Frontal cortex (tissue), 4 donors: ENCODE data around the gene GAA. TPM values are rescaled to one million over a fixed set of nuclear protein-coding genes. Genes with fewer than 3 reads are reported as not detected.

Experiments
- DNase-seq, 2 donors: peaks; one replicate each; pipeline ENCODE4 v3.0.0; 2012; ENCODE audit warnings: low spot score in 2 of 2
- FAIRE-seq: peaks from 2 replicates; lab custom pipeline; 2012; peaks lifted over from hg19 to GRCh38; lab: Jason Lieb, UNC
- total RNA-seq: library from RNA; depleted of rRNA; stranded (reverse); fragments of >200 nt; gene quantifications from one replicate; pipeline ENCODE4 v1.2.3, GENCODE V29; 2014
- donor health status: control.
- donor health status: control.
- donor health status: control.

Gene GAA
- total RNA-seq, 1 donor from 2014 or later, result 12.2 TPM

DNA sequence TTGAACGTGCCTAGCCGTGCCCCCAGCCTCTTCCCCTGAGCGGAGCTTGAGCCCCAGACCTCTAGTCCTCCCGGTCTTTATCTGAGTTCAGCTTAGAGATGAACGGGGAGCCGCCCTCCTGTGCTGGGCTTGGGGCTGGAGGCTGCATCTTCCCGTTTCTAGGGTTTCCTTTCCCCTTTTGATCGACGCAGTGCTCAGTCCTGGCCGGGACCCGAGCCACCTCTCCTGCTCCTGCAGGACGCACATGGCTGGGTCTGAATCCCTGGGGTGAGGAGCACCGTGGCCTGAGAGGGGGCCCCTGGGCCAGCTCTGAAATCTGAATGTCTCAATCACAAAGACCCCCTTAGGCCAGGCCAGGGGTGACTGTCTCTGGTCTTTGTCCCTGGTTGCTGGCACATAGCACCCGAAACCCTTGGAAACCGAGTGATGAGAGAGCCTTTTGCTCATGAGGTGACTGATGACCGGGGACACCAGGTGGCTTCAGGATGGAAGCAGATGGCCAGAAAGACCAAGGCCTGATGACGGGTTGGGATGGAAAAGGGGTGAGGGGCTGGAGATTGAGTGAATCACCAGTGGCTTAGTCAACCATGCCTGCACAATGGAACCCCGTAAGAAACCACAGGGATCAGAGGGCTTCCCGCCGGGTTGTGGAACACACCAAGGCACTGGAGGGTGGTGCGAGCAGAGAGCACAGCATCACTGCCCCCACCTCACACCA is 724 bp downstream of the GAA start:
- DNase-seq (peak in 1 of 2 donors; percentile 49), FAIRE-seq (no peak)

- no peak for DNase-seq
- no peak for FAIRE-seq
Measured at GRCh38 chr17:80102664-80103448, 1.5 kb downstream of the GAA start.

- FAIRE-seq, result no peak
Measured at GRCh38 chr17:80103449-80104085, 2.2 kb downstream of the GAA start.

GRCh38 chr17:80104321-80104955 is 3.1 kb downstream of the GAA start:
- no peak for DNase-seq
- FAIRE-seq, result no peak

More at GRCh38 chr17:80103449-80104085, 2.2 kb downstream of the GAA start:
- no peak for DNase-seq

GRCh38 chr17:80104956-80105375 is 3.6 kb downstream of the GAA start:
- no peak for FAIRE-seq
- DNase-seq, result no peak

GRCh38 chr17:80105762-80106161 is 4.4 kb downstream of the GAA start:
- FAIRE-seq (no peak), DNase-seq (peak in 1 of 2 donors; percentile 80)

- no peak for DNase-seq
- FAIRE-seq, result no peak
Measured at GRCh38 chr17:80106176-80106575, 4.8 kb downstream of the GAA start.

GRCh38 chr17:80106751-80107150 is 5.4 kb downstream of the GAA start:
- no peak for FAIRE-seq
- DNase-seq, result no peak

DNA sequence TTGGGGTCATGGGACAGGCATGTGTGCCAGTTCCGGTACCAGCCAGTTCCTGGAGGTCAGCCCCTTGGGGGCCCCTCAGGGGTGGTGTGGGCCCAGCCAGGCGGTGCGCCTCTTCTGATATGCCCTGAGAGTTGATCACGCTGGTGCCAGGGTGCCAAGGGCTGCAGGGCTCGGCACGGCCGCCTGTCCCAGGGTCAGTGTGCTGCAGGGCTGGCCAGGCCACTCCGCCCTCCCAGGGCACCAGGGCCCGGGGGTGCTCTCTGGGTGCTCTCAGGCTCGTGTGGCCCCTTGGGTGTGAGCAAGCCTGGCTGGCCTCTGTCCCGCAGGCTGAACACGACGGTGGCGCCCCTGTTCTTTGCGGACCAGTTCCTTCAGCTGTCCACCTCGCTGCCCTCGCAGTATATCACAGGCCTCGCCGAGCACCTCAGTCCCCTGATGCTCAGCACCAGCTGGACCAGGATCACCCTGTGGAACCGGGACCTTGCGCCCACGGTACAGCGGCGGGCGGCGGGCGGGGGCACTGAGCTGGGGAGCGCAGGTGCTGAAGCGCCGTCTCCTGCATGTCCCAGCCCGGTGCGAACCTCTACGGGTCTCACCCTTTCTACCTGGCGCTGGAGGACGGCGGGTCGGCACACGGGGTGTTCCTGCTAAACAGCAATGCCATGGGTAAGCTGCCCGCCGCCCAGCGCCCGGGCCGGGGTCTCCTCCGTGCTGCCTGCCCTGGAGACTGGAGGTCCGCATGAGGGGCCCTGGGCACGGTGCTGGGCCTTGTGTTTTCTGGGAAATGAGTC is 6.0 kb downstream of the GAA start:
- no peak for FAIRE-seq
- no peak for DNase-seq

DNA sequence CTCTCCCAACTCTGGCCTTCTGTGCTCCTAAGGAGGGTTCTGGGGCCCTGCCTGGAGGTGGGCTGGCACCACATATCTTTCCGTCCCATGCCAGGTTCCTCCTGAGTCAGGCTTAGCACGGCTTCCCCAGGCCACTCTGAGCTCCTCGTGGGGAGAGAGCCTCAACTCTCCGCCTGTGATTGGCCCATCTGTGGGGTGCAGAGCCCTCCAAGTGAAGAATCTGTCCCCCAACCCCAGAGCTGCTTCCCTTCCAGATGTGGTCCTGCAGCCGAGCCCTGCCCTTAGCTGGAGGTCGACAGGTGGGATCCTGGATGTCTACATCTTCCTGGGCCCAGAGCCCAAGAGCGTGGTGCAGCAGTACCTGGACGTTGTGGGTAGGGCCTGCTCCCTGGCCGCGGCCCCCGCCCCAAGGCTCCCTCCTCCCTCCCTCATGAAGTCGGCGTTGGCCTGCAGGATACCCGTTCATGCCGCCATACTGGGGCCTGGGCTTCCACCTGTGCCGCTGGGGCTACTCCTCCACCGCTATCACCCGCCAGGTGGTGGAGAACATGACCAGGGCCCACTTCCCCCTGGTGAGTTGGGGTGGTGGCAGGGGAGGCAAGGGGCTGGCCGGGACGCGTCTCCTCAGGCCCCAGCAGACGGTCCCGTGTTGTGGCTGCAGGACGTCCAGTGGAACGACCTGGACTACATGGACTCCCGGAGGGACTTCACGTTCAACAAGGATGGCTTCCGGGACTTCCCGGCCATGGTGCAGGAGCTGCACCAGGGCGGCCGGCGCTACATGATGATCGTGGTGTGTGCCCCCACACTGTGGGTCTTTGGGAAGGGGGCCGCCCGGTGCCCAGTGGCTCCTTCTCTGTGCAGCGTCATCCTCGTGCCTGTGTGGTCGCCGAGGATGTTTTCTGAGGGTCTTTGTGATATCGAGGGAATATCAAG is 6.9 kb downstream of the GAA start:
- DNase-seq (no peak), FAIRE-seq (no peak)

- no peak for DNase-seq
- no peak for FAIRE-seq
Measured at GRCh38 chr17:80109066-80109660, 7.8 kb downstream of the GAA start.

DNA sequence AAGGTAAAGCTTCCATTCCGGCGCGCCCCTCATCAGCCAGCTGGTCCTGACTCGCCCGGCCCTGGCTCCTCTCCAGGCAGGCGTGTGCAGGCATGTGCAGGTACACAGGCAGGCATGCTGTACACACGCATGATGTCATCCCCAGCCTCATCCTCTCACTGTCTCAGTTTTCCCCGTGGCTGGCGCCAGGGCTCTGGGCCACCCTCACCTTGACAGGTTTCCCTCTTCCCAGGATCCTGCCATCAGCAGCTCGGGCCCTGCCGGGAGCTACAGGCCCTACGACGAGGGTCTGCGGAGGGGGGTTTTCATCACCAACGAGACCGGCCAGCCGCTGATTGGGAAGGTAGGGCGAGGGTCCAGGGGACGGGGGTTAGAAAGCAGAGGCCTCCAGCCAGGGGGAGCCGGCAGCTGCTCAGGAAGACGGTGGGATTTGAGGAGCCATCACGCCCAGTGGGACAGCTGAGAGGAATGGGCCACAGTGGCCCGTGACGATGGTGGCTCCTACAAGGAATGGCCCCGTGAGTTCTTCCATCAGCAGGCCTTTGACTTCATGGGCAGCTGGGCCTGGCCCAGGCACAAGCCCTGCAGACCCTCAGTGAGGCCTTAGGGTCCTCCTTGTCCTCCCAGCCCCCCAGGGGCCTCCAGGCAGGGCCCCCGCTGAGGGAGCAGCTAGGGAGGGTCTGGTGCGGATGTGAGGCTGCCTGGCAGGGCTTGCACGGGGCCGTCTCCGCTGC is 8.5 kb downstream of the GAA start:
- FAIRE-seq (no peak), DNase-seq (no peak)

- no peak for FAIRE-seq
- DNase-seq, result no peak
Measured at GRCh38 chr17:80110447-80110812, 9.0 kb downstream of the GAA start.

GRCh38 chr17:80110927-80111701 is 9.7 kb downstream of the GAA start:
- DNase-seq, result no peak
- FAIRE-seq, result no peak

GRCh38 chr17:80111702-80112470 is 10.5 kb downstream of the GAA start:
- DNase-seq, result no peak
- FAIRE-seq, result no peak

GRCh38 chr17:80112471-80113032 is 11.2 kb downstream of the GAA start:
- FAIRE-seq (no peak), DNase-seq (no peak)
